CD8-positive, alpha-beta memory T cell (primary cell): Measurements from ENCODE around the gene RPE65. TPM values are rescaled to one million over a fixed set of nuclear protein-coding genes. Genes with fewer than 3 reads are reported as not detected.

Source experiments
- CTCF ChIA-PET: fragments of 350-600 bp; sonication (Branson Sonifier 250); formaldehyde crosslinking; loops from one replicate; lab custom pipeline; 2021; ENCODE audit warnings: antibody characterized with exemption; lab: Charles Lee
- POLR2A ChIA-PET: fragments of 350-600 bp; sonication (Branson Sonifier 250); formaldehyde crosslinking; loops from one replicate; lab custom pipeline; 2021; ENCODE audit warnings: antibody characterized with exemption; lab: Charles Lee
- DNase-seq, 5 donors: peaks; one replicate each; pipeline versions ENCODE4 v3.0.0 to v3.0.0-alpha.2; 2020 to 2022; ENCODE audit warnings: mixed read lengths in 1 of 5
- H3K27ac ChIP-seq: one replicate; pipeline ENCODE4 v1.7.0; 2013; ENCODE audit warnings: low read depth, mild to moderate bottlenecking, low read length, moderate library complexity
- H3K27me3 ChIP-seq: 2 replicates; pipeline ENCODE4 v1.7.0; 2013; ENCODE audit warnings: low read length, mild to moderate bottlenecking; ENCODE audit not compliant: insufficient read depth, poor library complexity, severe bottlenecking
- H3K36me3 ChIP-seq: 2 replicates; pipeline ENCODE4 v1.7.0; 2013; ENCODE audit warnings: mild to moderate bottlenecking, low read length, moderate library complexity; ENCODE audit not compliant: insufficient read depth
- H3K4me1 ChIP-seq: 2 replicates; pipeline ENCODE4 v1.7.0; 2013; ENCODE audit warnings: mild to moderate bottlenecking, low read length, moderate library complexity; ENCODE audit not compliant: insufficient read depth
- H3K4me3 ChIP-seq: 2 replicates; pipeline ENCODE4 v1.7.0; 2013; ENCODE audit warnings: mild to moderate bottlenecking, low read length
- H3K9me3 ChIP-seq: 2 replicates; pipeline ENCODE4 v1.7.0; 2013; ENCODE audit warnings: mild to moderate bottlenecking, low read length
- H3K27ac Mint-ChIP-seq, 8 donors: one replicate each; pipeline ENCODE4 v1.8.0; 2020 to 2021; ENCODE audit warnings: mixed read lengths in 8 of 8, mild to moderate bottlenecking in 6 of 8, inconsistent platforms in 3 of 8, moderate library complexity in 3 of 8
- H3K27me3 Mint-ChIP-seq, 2 donors: one replicate each; pipeline ENCODE4 v1.8.0; 2020 to 2021; ENCODE audit warnings: mixed read lengths in 2 of 2, mild to moderate bottlenecking in 1 of 2, moderate library complexity in 1 of 2
- H3K36me3 Mint-ChIP-seq, 3 donors: one replicate each; pipeline ENCODE4 v1.8.0; 2020 to 2021; ENCODE audit warnings: mixed read lengths in 3 of 3, inconsistent platforms in 1 of 3, mild to moderate bottlenecking in 1 of 3
- H3K4me1 Mint-ChIP-seq, 3 donors: one replicate each; pipeline ENCODE4 v1.8.0; 2020 to 2021; ENCODE audit warnings: mixed read lengths in 3 of 3, inconsistent platforms in 1 of 3, mild to moderate bottlenecking in 1 of 3
- H3K4me3 Mint-ChIP-seq, 7 donors: one replicate each; pipeline ENCODE4 v1.8.0; 2020 to 2021; ENCODE audit warnings: mixed read lengths in 7 of 7, mild to moderate bottlenecking in 6 of 7, moderate library complexity in 4 of 7, inconsistent platforms in 2 of 7
- H3K9me3 Mint-ChIP-seq, 5 donors: one replicate each; pipeline ENCODE4 v1.8.0; 2020 to 2022; ENCODE audit warnings: mixed read lengths in 5 of 5, mild to moderate bottlenecking in 3 of 5, moderate library complexity in 2 of 5, inconsistent platforms in 1 of 5
- polyA plus RNA-seq: library from polyadenylated mRNA; unstranded; fragments of 300-500 nt; fragmentation: Illumina TruSeq; gene quantifications from one replicate; pipeline ENCODE4 v1.2.3, GENCODE V29; 2021
- total RNA-seq, 2 experiments: library from RNA; stranded (reverse); gene quantifications; one replicate each; pipeline ENCODE4 v1.2.3, GENCODE V29; 2021

RPE65 gene
- total and polyA plus RNA-seq, 3 experiments from 2014 or later: not detected

DNA sequence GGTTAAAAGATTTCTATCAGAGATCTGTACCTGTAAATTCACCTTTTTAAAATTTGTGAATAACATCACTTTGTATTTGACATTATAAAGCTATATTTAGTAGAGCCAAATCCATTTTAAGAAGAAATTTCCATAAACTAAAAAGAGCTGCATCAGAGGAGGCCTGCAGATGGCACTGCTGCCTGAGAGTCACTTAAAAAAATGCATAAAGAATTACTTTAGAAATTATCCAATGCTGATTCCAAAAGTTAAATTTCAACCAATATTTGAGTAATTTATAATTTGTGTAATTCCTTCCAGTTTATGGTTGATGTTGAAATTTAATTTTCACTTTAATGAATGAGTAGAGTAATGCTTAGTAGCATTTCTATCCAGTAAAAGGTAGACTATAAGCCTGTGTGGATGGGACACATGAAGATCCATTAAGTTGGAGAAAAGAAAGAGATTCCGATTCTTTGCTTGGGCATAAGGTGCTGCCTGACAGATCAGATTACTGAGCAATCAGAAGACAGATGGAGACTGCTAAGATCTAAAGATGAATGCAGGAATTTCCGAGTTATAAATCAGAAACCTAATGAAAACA lies 20.7 kb upstream of the RPE65 start:
- H3K27me3 Mint-ChIP-seq: peaks cover 2 to 5% of the 10 kb centered on the region in 2 donors
- no peak overlapping the region for H3K27ac Mint-ChIP-seq
- Histone ChIP-seq H3K9me3 (no peaks in the 10 kb centered on the region), H3K27ac (no peak overlapping the region), H3K4me1 (no peaks in the 10 kb centered on the region), H3K4me3 (no peak overlapping the region), H3K27me3 (no peaks in the 10 kb centered on the region), H3K36me3 (no peaks in the 10 kb centered on the region)
- POLR2A ChIA-PET: no interaction called here
- DNase-seq: no peak
- CTCF ChIA-PET: no interaction called here
- H3K36me3 Mint-ChIP-seq: peaks cover 0 to 1% (median 0%) of the 10 kb centered on the region in 3 donors
- no peaks in the 10 kb centered on the region for H3K4me1 Mint-ChIP-seq
- H3K4me3 Mint-ChIP-seq: no peak overlapping the region
- peaks cover 0 to 3% (median 0%) of the 10 kb centered on the region in 5 donors for H3K9me3 Mint-ChIP-seq

DNA sequence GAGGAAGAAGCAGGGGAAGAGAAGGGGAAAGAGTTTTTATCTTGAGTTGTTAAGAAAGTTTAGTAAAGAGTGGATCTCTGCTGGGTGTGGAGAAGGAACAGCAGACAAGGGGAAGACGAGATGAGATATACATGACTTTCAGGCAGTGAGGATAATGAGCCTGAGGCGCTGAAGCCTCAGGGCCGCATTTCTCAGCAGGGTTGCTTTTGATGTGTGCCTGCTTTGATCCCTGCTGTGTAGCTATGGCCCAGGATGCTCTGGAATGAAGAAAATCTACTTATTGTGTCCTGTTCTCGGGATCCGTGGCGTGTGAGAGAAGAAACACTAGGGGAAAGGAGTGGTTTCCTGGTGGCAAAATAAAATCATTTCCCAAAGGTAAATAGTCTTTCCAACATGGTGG lies 15.1 kb upstream of the RPE65 start:
- peaks cover 6 to 19% of the 10 kb centered on the region in 2 donors for H3K27me3 Mint-ChIP-seq
- H3K27ac Mint-ChIP-seq: no peak overlapping the region
- peaks cover 0 to 12% (median 4%) of the 10 kb centered on the region in 5 donors for H3K9me3 Mint-ChIP-seq
- no peaks in the 10 kb centered on the region for H3K4me1 ChIP-seq
- no peak overlapping the region for H3K27ac ChIP-seq
- DNase-seq: no peak
- H3K4me1 Mint-ChIP-seq: no peaks in the 10 kb centered on the region
- POLR2A ChIA-PET: no interaction called here
- H3K4me3 ChIP-seq: no peak overlapping the region
- H3K36me3 Mint-ChIP-seq: no peaks in the 10 kb centered on the region
- CTCF ChIA-PET: no interaction called here
- H3K27me3 ChIP-seq: no peaks in the 10 kb centered on the region
- no peaks in the 10 kb centered on the region for H3K9me3 ChIP-seq
- H3K4me3 Mint-ChIP-seq: no peak overlapping the region
- no peaks in the 10 kb centered on the region for H3K36me3 ChIP-seq

DNA sequence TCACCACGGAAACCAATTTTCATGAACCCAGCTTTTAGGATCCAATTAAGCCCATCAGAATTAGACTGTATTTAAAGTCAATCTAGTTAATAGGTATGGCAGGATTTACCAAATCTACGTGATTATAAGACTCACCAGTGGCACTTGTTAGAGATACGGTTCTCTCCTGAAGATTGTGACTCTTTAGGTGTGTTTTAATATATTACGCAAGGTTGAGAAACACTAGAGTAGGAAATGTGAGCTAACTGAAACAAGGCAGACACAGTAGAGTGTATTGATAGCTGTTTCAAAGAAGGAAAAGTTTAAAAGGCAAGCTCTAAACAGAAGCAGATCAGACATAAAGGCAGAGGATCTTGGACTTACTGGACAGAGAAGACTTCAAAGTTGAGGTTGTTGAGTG lies 11.2 kb upstream of the RPE65 start:
- H3K36me3 Mint-ChIP-seq: no peaks in the 10 kb centered on the region
- DNase-seq: no peak
- H3K36me3 ChIP-seq: no peaks in the 10 kb centered on the region
- H3K27me3 ChIP-seq: no peaks in the 10 kb centered on the region
- no peaks in the 10 kb centered on the region for H3K9me3 ChIP-seq
- H3K4me1 ChIP-seq: no peaks in the 10 kb centered on the region
- peaks cover 0 to 12% (median 4%) of the 10 kb centered on the region in 5 donors for H3K9me3 Mint-ChIP-seq
- no peak overlapping the region for H3K4me3 ChIP-seq
- ChIA-PET CTCF (no interaction called here), POLR2A (no interaction called here)
- no peak overlapping the region for H3K27ac Mint-ChIP-seq
- H3K4me3 Mint-ChIP-seq: no peak overlapping the region
- H3K27ac ChIP-seq: no peak overlapping the region
- peaks cover 5 to 17% of the 10 kb centered on the region in 2 donors for H3K27me3 Mint-ChIP-seq
- H3K4me1 Mint-ChIP-seq: no peaks in the 10 kb centered on the region

DNA sequence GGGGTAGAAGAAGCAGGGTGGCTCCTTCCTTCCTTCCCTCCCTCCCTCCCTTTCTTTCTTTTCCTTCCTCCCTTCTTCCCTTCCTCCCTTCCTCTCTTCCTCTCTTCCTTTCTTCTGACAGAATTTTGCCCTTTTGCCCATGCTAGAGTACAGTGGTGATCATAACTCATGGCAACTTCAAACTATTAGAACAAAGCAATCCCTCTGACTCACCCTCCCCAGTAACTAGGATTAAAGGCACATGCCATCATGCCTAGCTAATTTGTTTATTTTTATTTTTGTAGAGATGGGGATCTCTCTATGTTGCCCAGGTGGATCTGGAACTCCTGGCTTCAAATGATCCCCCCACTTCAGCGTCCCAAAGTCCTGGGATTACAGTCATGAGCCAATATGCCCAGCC lies 10.0 kb upstream of the RPE65 start:
- H3K9me3 Mint-ChIP-seq: peaks cover 0 to 12% (median 3%) of the 10 kb centered on the region in 5 donors
- no peak overlapping the region for H3K27ac Mint-ChIP-seq
- peaks cover 3 to 12% of the 10 kb centered on the region in 2 donors for H3K27me3 Mint-ChIP-seq
- H3K36me3 ChIP-seq: no peaks in the 10 kb centered on the region
- H3K4me3 Mint-ChIP-seq: no peak overlapping the region
- H3K4me1 ChIP-seq: no peaks in the 10 kb centered on the region
- no peaks in the 10 kb centered on the region for H3K4me1 Mint-ChIP-seq
- ChIA-PET POLR2A (no interaction called here), CTCF (no interaction called here)
- no peaks in the 10 kb centered on the region for H3K27me3 ChIP-seq
- DNase-seq: no peak
- no peaks in the 10 kb centered on the region for H3K36me3 Mint-ChIP-seq
- no peak overlapping the region for H3K27ac ChIP-seq
- H3K9me3 ChIP-seq: no peaks in the 10 kb centered on the region
- no peak overlapping the region for H3K4me3 ChIP-seq

DNA sequence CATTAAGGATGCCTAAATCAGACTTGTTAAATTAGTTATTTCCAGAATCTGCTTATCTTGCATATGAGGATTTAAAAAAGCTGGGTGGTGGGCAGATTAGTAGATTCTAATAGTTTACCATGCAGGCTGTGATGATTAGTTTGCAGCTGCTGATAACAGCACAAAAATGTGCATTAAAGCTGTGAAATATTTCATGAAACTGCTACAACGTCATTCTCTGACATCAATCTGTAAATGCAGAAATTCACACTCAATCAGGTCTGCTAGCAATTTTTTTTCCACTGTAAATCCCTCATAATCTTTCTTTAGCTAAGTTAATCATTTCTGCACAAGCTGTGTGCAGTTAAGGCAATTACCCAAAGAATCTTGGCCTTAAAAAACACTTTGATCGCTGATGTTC lies 9.3 kb upstream of the RPE65 start:
- Histone ChIP-seq H3K36me3 (no peaks in the 10 kb centered on the region), H3K4me1 (no peaks in the 10 kb centered on the region), H3K9me3 (no peaks in the 10 kb centered on the region), H3K4me3 (no peak overlapping the region), H3K27ac (no peak overlapping the region), H3K27me3 (no peaks in the 10 kb centered on the region)
- Mint-ChIP-seq H3K36me3 (no peaks in the 10 kb centered on the region), H3K4me1 (no peaks in the 10 kb centered on the region), H3K4me3 (no peak overlapping the region), H3K9me3 (peaks cover 0 to 6% (median 3%) of the 10 kb centered on the region in 5 donors), H3K27me3 (peaks cover 0 to 12% of the 10 kb centered on the region in 2 donors), H3K27ac (no peak overlapping the region)
- ChIA-PET POLR2A (no interaction called here), CTCF (interaction anchor here (1.0 kb wide), 1 partner anchor 17 kb away, joined by 3 read pairs; no protein-coding TSS in a partner anchor)
- DNase-seq: no peak

DNA sequence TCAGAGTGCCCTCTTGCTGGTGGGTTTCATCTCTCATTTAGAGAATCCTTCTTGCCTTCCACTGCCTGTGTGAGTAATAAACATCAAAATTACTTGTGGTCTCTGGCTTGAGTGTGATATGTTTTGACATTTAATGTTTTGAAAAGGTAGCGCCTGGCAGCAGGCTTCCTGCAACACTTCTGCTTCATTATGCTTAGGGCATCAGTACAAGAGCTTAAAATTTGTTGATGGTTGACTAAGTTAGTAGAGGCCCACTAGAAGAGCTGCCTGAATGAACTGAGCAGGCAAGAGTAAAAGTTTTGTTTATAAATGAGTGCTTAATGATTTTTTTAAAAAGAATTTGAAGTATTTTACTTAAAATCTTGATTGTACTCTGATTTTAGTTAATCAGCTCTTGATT lies 6.4 kb upstream of the RPE65 start:
- Histone ChIP-seq H3K36me3 (no peaks in the 10 kb centered on the region), H3K27me3 (no peaks in the 10 kb centered on the region), H3K9me3 (no peaks in the 10 kb centered on the region), H3K4me3 (no peak overlapping the region), H3K27ac (no peak overlapping the region), H3K4me1 (no peaks in the 10 kb centered on the region)
- H3K27ac Mint-ChIP-seq: no peak overlapping the region
- POLR2A ChIA-PET: no interaction called here
- no peak for DNase-seq
- no peaks in the 10 kb centered on the region for H3K4me1 Mint-ChIP-seq
- no peaks in the 10 kb centered on the region for H3K36me3 Mint-ChIP-seq
- H3K9me3 Mint-ChIP-seq: no peaks in the 10 kb centered on the region
- CTCF ChIA-PET: no interaction called here
- no peak overlapping the region for H3K4me3 Mint-ChIP-seq
- H3K27me3 Mint-ChIP-seq: peaks cover 0 to 8% of the 10 kb centered on the region in 2 donors

DNA sequence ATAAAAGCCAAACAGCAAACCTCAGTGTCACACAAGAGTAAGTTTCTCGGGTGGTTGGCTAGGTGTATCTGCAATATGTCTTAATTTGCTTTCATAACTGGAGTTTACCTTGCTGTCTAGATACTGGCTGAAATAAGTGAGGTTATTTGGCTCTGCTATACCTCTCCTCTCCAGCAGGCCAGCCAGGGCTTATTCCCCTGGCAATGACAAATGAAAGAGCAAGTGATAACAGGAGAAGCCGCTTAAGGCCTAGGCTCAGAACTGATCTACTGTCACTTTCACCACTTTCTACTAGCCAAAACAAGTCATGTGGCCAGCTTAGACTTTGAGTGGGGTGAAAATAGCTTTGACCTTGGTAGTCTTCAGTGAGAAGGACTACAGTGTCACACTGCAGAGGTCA lies 4.8 kb upstream of the RPE65 start:
- POLR2A ChIA-PET: no interaction called here
- no peaks in the 10 kb centered on the region for H3K9me3 Mint-ChIP-seq
- DNase-seq: no peak
- Histone ChIP-seq H3K9me3 (no peaks in the 10 kb centered on the region), H3K27me3 (no peaks in the 10 kb centered on the region), H3K36me3 (no peaks in the 10 kb centered on the region), H3K4me3 (no peak overlapping the region), H3K4me1 (no peaks in the 10 kb centered on the region), H3K27ac (no peak overlapping the region)
- no peaks in the 10 kb centered on the region for H3K4me1 Mint-ChIP-seq
- no peaks in the 10 kb centered on the region for H3K36me3 Mint-ChIP-seq
- H3K27me3 Mint-ChIP-seq: peaks cover 0 to 3% of the 10 kb centered on the region in 2 donors
- no peak overlapping the region for H3K4me3 Mint-ChIP-seq
- H3K27ac Mint-ChIP-seq: no peak overlapping the region
- CTCF ChIA-PET: no interaction called here

DNA sequence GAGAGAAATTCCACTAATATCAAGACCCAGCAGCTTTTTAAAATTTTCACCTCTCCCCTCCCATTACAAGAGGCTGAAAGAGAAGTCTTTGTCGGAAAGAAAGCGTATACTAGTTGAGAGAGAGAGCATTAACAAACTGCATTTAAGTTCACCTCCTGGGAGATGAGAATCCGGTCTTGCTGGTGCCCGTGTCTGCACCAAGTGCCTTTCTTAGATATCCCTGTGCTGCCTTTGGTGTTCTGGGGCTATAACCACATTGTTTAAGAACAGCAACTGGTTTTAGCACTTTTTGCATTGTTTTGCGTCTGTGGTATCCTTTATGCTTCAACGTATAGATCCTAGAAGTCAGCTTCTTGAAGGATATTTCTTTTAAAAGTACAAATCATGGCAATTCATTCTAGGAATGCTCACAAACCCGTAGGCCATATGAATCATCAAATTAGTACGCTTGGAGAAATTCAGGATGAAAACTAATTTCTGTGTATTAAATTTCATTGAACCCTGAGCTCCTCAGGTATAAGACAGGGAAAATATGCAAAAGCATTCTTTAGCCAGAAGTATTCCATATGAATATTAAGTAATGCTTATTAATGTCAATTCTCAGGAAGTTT lies 3.4 kb upstream of the RPE65 start:
- POLR2A ChIA-PET: no interaction called here
- H3K4me3 Mint-ChIP-seq: no peak overlapping the region
- H3K27ac ChIP-seq: no peak overlapping the region
- H3K9me3 ChIP-seq: no peaks in the 10 kb centered on the region
- H3K27me3 Mint-ChIP-seq: peaks cover 0 to 4% of the 10 kb centered on the region in 2 donors
- no peak overlapping the region for H3K4me3 ChIP-seq
- H3K36me3 ChIP-seq: no peaks in the 10 kb centered on the region
- H3K36me3 Mint-ChIP-seq: no peaks in the 10 kb centered on the region
- no peaks in the 10 kb centered on the region for H3K4me1 ChIP-seq
- H3K27me3 ChIP-seq: no peaks in the 10 kb centered on the region
- DNase-seq: no peak
- CTCF ChIA-PET: no interaction called here
- no peak overlapping the region for H3K27ac Mint-ChIP-seq
- H3K9me3 Mint-ChIP-seq: peaks cover 0 to 4% (median 0%) of the 10 kb centered on the region in 5 donors
- H3K4me1 Mint-ChIP-seq: no peaks in the 10 kb centered on the region
